Measurements from ENCODE around the gene DAPL1.

DAPL1 gene

DNA sequence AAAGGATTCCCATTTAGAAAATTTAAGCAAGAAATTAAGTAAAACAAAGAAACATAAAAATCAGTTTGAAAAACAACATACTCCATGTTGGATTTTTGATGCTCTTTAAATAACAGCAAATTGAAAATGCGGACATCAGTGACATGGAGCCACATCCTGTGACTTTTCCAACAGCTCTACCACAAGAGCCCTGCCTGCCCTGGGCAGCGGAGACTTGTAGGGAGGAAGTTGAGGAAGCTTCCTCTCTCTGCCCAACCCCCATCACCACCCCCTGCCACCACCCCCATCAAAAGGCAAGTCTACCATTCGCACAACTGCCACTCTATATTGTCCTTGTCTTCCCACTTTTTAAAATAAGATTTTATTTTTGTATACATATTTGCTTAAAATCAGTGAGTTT lies 32.8 kb upstream of the DAPL1 start:
- H3K4me3 ChIP-seq (ENCODE audit: low read depth, low read length), result no peak overlapping the region
- TF ChIP-seq, protein P1, sequence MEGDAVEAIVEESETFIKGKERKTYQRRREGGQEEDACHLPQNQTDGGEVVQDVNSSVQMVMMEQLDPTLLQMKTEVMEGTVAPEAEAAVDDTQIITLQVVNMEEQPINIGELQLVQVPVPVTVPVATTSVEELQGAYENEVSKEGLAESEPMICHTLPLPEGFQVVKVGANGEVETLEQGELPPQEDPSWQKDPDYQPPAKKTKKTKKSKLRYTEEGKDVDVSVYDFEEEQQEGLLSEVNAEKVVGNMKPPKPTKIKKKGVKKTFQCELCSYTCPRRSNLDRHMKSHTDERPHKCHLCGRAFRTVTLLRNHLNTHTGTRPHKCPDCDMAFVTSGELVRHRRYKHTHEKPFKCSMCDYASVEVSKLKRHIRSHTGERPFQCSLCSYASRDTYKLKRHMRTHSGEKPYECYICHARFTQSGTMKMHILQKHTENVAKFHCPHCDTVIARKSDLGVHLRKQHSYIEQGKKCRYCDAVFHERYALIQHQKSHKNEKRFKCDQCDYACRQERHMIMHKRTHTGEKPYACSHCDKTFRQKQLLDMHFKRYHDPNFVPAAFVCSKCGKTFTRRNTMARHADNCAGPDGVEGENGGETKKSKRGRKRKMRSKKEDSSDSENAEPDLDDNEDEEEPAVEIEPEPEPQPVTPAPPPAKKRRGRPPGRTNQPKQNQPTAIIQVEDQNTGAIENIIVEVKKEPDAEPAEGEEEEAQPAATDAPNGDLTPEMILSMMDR (IDR thresholded peaks at IDR 0.05; ENCODE audit: borderline replicate concordance, insufficient read depth, low read depth, low read length), result no peak

DNA sequence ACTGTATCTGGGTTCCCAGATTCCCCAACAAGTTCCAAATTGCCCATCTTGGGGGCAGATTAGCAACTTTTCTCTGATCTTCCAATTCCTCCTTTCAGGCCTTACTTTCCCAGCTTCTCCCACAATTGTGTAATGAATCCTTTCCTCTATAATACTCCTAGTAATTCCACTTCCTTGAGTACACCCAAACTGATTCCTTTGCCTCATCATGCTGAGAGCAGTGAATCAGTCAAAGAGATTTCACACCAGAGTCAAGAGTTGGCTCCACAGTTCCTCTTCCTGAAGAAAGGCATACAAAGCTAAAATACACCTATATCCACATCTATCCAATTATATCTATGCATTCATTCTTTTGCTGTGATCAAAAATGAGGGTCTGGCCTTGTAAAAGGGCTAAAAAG lies 28.6 kb upstream of the DAPL1 start:
- H3K4me3 ChIP-seq (ENCODE audit: low read depth, low read length), result no peak overlapping the region
- TF ChIP-seq, protein P1 (IDR thresholded peaks at IDR 0.05; ENCODE audit: borderline replicate concordance, insufficient read depth, low read depth, low read length), result no peak

DNA sequence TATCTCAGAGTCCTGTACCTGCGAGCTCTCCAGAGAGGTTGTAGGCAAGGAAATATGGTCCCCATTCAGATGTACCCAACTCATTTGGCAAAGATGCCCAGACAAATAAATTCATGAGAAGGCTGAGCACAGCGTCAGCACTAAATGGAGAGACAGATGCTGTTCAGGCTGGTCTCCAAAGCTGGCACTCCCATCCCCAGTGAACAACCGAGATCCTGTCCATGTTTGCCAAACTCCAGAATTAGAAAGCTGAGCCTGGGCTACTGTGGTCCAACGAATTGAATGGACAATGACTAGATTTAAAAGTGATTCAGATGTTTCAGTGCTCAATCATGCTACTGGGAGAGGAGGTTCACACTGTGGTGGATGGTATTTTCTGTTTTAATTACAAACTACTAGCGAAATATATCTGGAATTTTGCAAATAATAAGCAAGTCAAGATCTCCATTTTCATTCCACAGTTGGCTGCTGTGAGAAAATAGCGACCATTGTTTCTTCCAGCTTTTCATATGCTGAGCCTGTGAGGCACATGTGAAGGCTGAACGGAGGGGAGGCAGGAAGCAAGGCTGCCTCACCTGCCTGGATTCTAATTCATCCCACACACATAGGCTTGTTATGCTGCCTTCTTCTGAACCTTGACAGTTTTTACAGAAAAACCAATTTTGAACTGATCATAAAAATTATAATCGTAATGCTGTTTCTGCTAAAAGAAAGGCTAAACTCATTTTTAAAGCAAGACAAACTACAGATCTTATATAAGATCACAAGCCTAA lies 22.6 kb upstream of the DAPL1 start:
- TF ChIP-seq, protein P1 (IDR thresholded peaks at IDR 0.05; ENCODE audit: borderline replicate concordance, insufficient read depth, low read depth, low read length), result no peak
- no peak overlapping the region for H3K4me3 ChIP-seq (ENCODE audit: low read depth, low read length)

DNA sequence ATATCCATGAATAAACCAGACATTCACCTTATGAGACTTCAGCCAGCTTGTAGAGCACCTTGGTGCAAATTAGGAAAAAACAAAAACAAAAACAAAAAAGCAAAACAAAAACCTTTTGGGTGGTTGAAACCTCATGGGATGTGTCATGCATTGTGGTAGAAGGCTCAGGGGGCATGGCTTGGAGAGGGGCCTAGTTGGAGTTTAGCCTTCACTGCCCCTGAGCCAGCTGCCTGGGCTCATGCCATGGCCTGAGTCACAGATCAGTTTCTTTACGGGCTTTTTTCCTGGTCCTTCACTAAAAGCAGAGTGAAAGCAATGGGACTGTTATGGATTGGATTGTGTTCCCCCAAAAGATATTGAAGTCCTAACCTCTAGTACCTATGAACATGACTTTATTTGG lies 22.0 kb upstream of the DAPL1 start:
- no peak overlapping the region for H3K4me3 ChIP-seq (ENCODE audit: low read depth, low read length)
- TF ChIP-seq, protein P1 (IDR thresholded peaks at IDR 0.05; ENCODE audit: borderline replicate concordance, insufficient read depth, low read depth, low read length), result no peak

DNA sequence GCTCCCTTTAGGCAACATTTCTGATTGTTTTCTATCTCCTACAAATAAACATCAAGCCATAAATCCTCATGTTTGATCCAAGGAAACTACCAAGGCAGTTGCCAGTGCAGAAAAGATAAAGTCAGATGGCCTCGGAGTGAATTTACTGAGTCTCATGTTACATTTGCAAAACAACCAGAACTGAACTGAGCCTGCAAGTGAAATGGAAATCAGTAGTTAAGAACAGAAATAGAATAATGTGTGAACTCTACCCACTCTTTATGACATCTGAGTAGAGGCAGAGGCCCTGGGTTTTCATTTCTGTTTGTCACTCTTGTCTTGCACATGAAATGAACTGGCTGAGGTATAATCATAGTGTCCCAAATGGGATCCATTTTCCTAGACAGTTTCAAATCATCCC lies 20.4 kb upstream of the DAPL1 start:
- H3K4me3 ChIP-seq (ENCODE audit: low read depth, low read length), result no peak overlapping the region
- TF ChIP-seq, protein P1 (IDR thresholded peaks at IDR 0.05; ENCODE audit: borderline replicate concordance, insufficient read depth, low read depth, low read length), result no peak

DNA sequence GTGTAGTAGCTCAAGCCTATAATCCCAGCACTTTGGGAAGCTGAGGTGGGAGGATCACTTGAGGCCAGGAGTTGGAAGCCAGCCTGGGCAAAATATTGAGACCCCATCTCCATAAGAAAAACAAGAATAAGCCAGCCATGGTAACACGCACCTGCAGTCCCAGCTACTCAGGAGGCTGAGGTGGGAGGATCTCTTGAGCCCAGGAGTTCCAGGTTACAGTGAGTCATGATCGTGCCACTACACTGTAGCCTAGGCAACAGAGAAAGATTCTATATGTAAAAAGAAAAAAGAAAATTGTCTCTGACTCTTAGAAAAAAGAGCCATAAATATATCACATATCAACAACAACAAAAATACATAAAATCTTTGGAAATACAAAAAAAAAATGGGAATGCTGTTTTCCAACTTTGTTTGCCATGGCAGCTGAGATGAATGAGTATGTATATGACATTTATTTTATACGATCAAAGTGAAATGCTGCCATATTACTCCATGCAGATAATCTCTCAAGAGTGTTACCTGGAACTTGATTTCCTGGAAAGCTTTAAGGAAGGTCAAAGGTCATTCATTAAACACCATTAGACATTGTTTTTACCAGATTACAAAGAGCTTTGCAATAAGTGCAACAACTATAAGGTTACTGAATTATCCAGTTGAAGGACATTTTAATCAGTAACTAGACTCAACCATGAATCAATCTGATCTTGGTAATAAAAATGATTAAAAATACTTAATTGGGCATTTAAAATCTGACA lies 19.7 kb upstream of the DAPL1 start:
- TF ChIP-seq, protein P1 (IDR thresholded peaks at IDR 0.05; ENCODE audit: borderline replicate concordance, insufficient read depth, low read depth, low read length), result no peak
- no peak overlapping the region for H3K4me3 ChIP-seq (ENCODE audit: low read depth, low read length)

DNA sequence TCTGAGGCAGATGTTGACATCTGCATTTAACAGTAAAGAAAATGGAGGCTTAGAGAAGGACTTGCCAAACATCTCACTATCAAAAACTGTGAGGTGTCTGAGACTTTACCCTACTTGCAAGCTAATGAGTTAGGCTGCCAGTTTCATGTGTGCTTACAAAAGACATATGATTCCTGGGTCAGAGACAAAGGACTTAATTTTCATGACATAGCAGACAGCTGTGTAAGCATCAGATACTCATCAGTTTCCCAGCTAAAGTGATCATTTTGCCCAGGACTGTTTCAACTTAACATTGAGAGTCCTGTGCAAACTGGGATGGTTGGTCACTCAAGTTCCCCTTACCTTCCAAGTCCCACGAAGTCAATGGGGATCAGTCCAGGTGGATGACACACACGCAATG lies 18.9 kb upstream of the DAPL1 start:
- TF ChIP-seq, protein P1 (IDR thresholded peaks at IDR 0.05; ENCODE audit: borderline replicate concordance, insufficient read depth, low read depth, low read length), result no peak
- no peak overlapping the region for H3K4me3 ChIP-seq (ENCODE audit: low read depth, low read length)

Data from GM12875 (cell line).